NOMO-1 treated with dmso at 0.1 percent for 144 hours (cell line): ENCODE measurements around the gene MMP2.
A peak's percentile ranks its signal among the peaks of the same experiment; 100 is the strongest.

Source experiments
- DNase-seq: peaks from one replicate; lab custom pipeline; 2025; ENCODE audit not compliant: unreplicated experiment; lab: John Stamatoyannopoulos, UW

The MMP2 gene

GRCh38 chr16:55510185-55510805 is 31.3 kb downstream of the MMP2 start:
- peak; percentile 42 for DNase-seq

- no peak for DNase-seq
Observed at GRCh38 chr16:55512941-55513340, 33.9 kb downstream of the MMP2 start.

- no peak for DNase-seq
Observed at GRCh38 chr16:55513616-55514015, 34.6 kb downstream of the MMP2 start.

- DNase-seq, result no peak
Observed at GRCh38 chr16:55515111-55515510, 36.1 kb downstream of the MMP2 start.

- no peak for DNase-seq
Observed at GRCh38 chr16:55521792-55522191, 42.8 kb downstream of the MMP2 start.

GRCh38 chr16:55526441-55526840 is 47.4 kb downstream of the MMP2 start:
- no peak for DNase-seq

- no peak for DNase-seq
Observed at GRCh38 chr16:55527885-55528284, 48.9 kb downstream of the MMP2 start.

- no peak for DNase-seq
Observed at GRCh38 chr16:55529018-55529417, 50.0 kb downstream of the MMP2 start.

- no peak for DNase-seq
Observed at GRCh38 chr16:55530316-55530856, 51.4 kb downstream of the MMP2 start.

- no peak for DNase-seq
Observed at GRCh38 chr16:55532227-55532626, 53.2 kb downstream of the MMP2 start.

GRCh38 chr16:55534756-55535155 is 55.8 kb downstream of the MMP2 start:
- no peak for DNase-seq

GRCh38 chr16:55539049-55539448 is 60.1 kb downstream of the MMP2 start:
- DNase-seq, result peak; percentile 36

- DNase-seq, result no peak
Observed at GRCh38 chr16:55539488-55539887, 60.5 kb downstream of the MMP2 start.

- no peak for DNase-seq
Observed at GRCh38 chr16:55540221-55540620, 61.2 kb downstream of the MMP2 start.

GRCh38 chr16:55542459-55543082 is 63.6 kb downstream of the MMP2 start:
- DNase-seq, result no peak

GRCh38 chr16:55543472-55543871 is 64.5 kb downstream of the MMP2 start:
- no peak for DNase-seq

- DNase-seq, result no peak
Observed at GRCh38 chr16:55552621-55553020, 73.6 kb downstream of the MMP2 start.

- DNase-seq, result no peak
Observed at GRCh38 chr16:55555436-55555835, 76.4 kb downstream of the MMP2 start.
